Neuronal stem cell (in vitro differentiated cells): ENCODE measurements around the gene KRTAP22-1.

Experiments used
- DNase-seq: peaks from one replicate; pipeline ENCODE4 v3.0.0-alpha.2; 2013; ENCODE audit warnings: low spot score
- H2AFZ ChIP-seq: one replicate; pipeline ENCODE4 v1.6.1; 2013; ENCODE audit warnings: mild to moderate bottlenecking, low read length, inconsistent platforms
- H2AK5ac ChIP-seq: 2 replicates; pipeline ENCODE4 v1.6.1; 2013; ENCODE audit warnings: low read depth, mild to moderate bottlenecking, inconsistent platforms, low read length, moderate library complexity, mixed read lengths
- H2BK120ac ChIP-seq: 2 replicates; pipeline ENCODE4 v1.6.1; 2013; ENCODE audit warnings: low read depth, mild to moderate bottlenecking, inconsistent platforms, low read length, moderate library complexity, mixed read lengths
- H2BK12ac ChIP-seq: one replicate; pipeline ENCODE4 v1.6.1; 2013; ENCODE audit warnings: low read length, inconsistent platforms
- H2BK15ac ChIP-seq: 2 replicates; pipeline ENCODE4 v1.6.1; 2013; ENCODE audit warnings: mild to moderate bottlenecking, low read length, inconsistent platforms, mixed read lengths
- H2BK5ac ChIP-seq: one replicate; pipeline ENCODE4 v1.6.1; 2013; ENCODE audit warnings: inconsistent platforms, mild to moderate bottlenecking, low read length, moderate library complexity
- H3K14ac ChIP-seq: one replicate; pipeline ENCODE4 v1.6.1; 2013; ENCODE audit warnings: low read length, inconsistent platforms
- H3K18ac ChIP-seq: 2 replicates; pipeline ENCODE4 v1.6.1; 2013; ENCODE audit warnings: low read length, inconsistent platforms
- H3K23ac ChIP-seq: 2 replicates; pipeline ENCODE4 v1.6.1; 2013; ENCODE audit warnings: low read depth, mild to moderate bottlenecking, mixed read lengths, low read length, inconsistent platforms; ENCODE audit not compliant: poor library complexity
- H3K27ac ChIP-seq: replicated peaks from 3 replicates; pipeline ENCODE4 v1.5.1; 2013; ENCODE audit warnings: low read length, inconsistent platforms
- H3K27me3 ChIP-seq, 3 experiments: 2 replicates each; pipeline ENCODE4 v1.6.1; 2013; ENCODE audit warnings: low read length in 3 of 3, mild to moderate bottlenecking in 2 of 3, inconsistent platforms in 1 of 3, low read depth in 1 of 3, mixed read lengths in 1 of 3, moderate library complexity in 1 of 3; ENCODE audit not compliant: control insufficient read depth in 3 of 3, insufficient read depth in 3 of 3
- H3K36me3 ChIP-seq, 2 donors: replicated peaks in 1 of 2; 2 replicates each; pipeline ENCODE4 v1.6.1; 2013; ENCODE audit warnings: low read length in 2 of 2; ENCODE audit not compliant: control insufficient read depth in 2 of 2, insufficient read depth in 2 of 2
- H3K4ac ChIP-seq: 2 replicates; pipeline ENCODE4 v1.6.1; 2013; ENCODE audit warnings: inconsistent platforms, mild to moderate bottlenecking, low read length, moderate library complexity
- H3K4me1 ChIP-seq, 2 donors: 1 replicate in 1 of 2; 2 replicates in 1 of 2; pipeline ENCODE4 v1.6.1; 2013; ENCODE audit warnings: low read length in 2 of 2, low read depth in 1 of 2; ENCODE audit not compliant: control insufficient read depth in 2 of 2, insufficient read depth in 1 of 2
- H3K4me2 ChIP-seq: one replicate; pipeline ENCODE4 v1.6.1; 2013; ENCODE audit warnings: mild to moderate bottlenecking, low read length, inconsistent platforms; ENCODE audit not compliant: insufficient read depth, poor library complexity, severe bottlenecking
- H3K4me3 ChIP-seq, 2 donors: 2 replicates each; pipeline ENCODE4 v1.5.1; 2013; ENCODE audit warnings: low read length in 2 of 2, mild to moderate bottlenecking in 2 of 2, inconsistent platforms in 1 of 2, moderate library complexity in 1 of 2
- H3K79me1 ChIP-seq: one replicate; pipeline ENCODE4 v1.6.1; 2013; ENCODE audit warnings: low read depth, mild to moderate bottlenecking, inconsistent platforms, low read length, moderate library complexity
- H3K9ac ChIP-seq: one replicate; pipeline ENCODE4 v1.6.1; 2013; ENCODE audit warnings: mild to moderate bottlenecking, low read depth, low read length, inconsistent platforms; ENCODE audit not compliant: poor library complexity
- H3K9me3 ChIP-seq, 2 donors: replicated peaks in 1 of 2; 2 replicates each; pipeline versions ENCODE3 to v1.6.1; 2013; ENCODE audit warnings: low read length in 2 of 2, mild to moderate bottlenecking in 2 of 2, inconsistent platforms in 1 of 2, low read depth in 1 of 2, mixed read lengths in 1 of 2, moderate library complexity in 1 of 2; ENCODE audit not compliant: control insufficient read depth in 2 of 2, insufficient read depth in 1 of 2
- H4K8ac ChIP-seq: one replicate; pipeline ENCODE4 v1.6.1; 2013; ENCODE audit warnings: low read depth, mild to moderate bottlenecking, inconsistent platforms, low read length, moderate library complexity
- H4K91ac ChIP-seq: one replicate; pipeline ENCODE4 v1.6.1; 2013; ENCODE audit warnings: low read length, low read depth, mild to moderate bottlenecking, inconsistent platforms; ENCODE audit not compliant: poor library complexity
- WGBS, 2 donors: extraction: QIAGEN DNeasy Blood & Tissue Kit; methylation state at CpG; one replicate each; pipeline ENCODE4 v1.1.7; 2013; ENCODE audit warnings: missing lambda C conversion rate in 2 of 2, mixed read lengths in 1 of 2; ENCODE audit not compliant: insufficient read length in 2 of 2, insufficient replicate concordance in 1 of 2; ENCODE audit errors: extremely low coverage in 2 of 2; 5-methylcytosine and 5-hydroxymethylcytosine counted together

The KRTAP22-1 gene

DNA sequence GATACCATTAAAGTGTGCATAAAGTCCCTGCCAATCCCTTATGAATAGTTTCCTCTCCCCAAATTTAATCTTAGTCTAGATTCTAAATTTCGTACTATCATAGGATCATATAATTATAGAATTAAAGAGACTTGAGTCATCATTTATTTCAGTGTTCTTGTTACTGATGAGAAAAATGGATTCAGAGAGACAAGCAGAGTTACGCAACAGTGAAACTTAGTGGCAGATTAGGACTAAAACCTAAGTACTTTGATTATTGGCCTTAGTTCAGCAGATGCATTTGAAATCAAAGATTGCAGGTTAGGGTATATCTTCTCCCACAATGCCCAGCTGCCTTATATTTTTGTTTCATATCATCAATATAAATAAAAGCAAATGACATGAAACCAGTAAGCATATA lies 38.9 kb upstream of the KRTAP22-1 start:
- H2BK5ac ChIP-seq, result no peak overlapping the region

DNA sequence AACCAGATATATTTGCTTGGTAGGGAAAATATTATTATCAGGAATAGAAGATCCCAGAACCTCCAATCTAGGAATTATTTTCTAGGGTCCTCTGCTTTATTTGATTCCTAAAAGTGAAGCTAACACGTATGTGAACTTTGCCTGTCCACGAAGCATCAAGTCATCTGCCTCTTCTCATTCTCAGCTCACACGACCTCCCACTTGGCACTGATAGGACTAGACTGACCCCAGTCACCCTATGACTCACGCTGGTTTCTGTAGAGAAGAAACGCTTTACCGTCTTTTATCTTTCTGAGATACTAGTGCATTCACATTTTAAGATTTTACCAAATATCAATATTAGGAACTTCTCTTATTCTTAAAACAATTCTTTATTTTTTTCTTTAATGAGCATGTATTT lies 37.8 kb upstream of the KRTAP22-1 start:
- Histone ChIP-seq H3K9ac (no peak overlapping the region), H3K27ac (no peak overlapping the region), H3K79me1 (no peaks in the 10 kb centered on the region), H3K4me2 (no peak overlapping the region), H2BK5ac (no peak overlapping the region), H3K18ac (no peak overlapping the region), H3K36me3 (no peaks in the 10 kb centered on the region), H3K4me1 (no peaks in the 10 kb centered on the region), H3K4ac (no peak overlapping the region), H3K27me3 (no peaks in the 10 kb centered on the region), H2AFZ (no peak overlapping the region), H2BK12ac (no peak overlapping the region), H3K4me3 (no peak overlapping the region), H2BK15ac (no peak overlapping the region), H2BK120ac (no peak overlapping the region), H4K8ac (no peak overlapping the region), H3K23ac (no peak overlapping the region), H4K91ac (no peak overlapping the region), H2AK5ac (no peak overlapping the region), H3K9me3 (no peaks in the 10 kb centered on the region), H3K14ac (no peak overlapping the region)
- no CpG with 5 or more reads among the region's 6 CpGs for WGBS, 2 donors
- DNase-seq, result no peak

More for the DNA sequence above, 38.9 kb upstream of the KRTAP22-1 start:
- H2AFZ ChIP-seq, result no peak overlapping the region
- H2BK120ac ChIP-seq, result no peak overlapping the region
- no peaks in the 10 kb centered on the region for H3K36me3 ChIP-seq
- no peak overlapping the region for H4K8ac ChIP-seq
- H2BK12ac ChIP-seq, result no peak overlapping the region
- no peak overlapping the region for H3K4me2 ChIP-seq
- H4K91ac ChIP-seq, result no peak overlapping the region
- H2BK15ac ChIP-seq, result no peak overlapping the region
- H3K27ac ChIP-seq, result no peak overlapping the region
- no peaks in the 10 kb centered on the region for H3K79me1 ChIP-seq
- DNase-seq, result no peak
- no peak overlapping the region for H3K9ac ChIP-seq
- no peak overlapping the region for H3K14ac ChIP-seq
- no peak overlapping the region for H3K23ac ChIP-seq
- H3K27me3 ChIP-seq, result no peaks in the 10 kb centered on the region
- H3K9me3 ChIP-seq, result no peaks in the 10 kb centered on the region
- no CpG with 5 or more reads among the region's 2 CpGs for WGBS, 2 donors
- H3K4ac ChIP-seq, result no peak overlapping the region
- no peak overlapping the region for H3K18ac ChIP-seq
- H3K4me1 ChIP-seq, result no peaks in the 10 kb centered on the region
- H3K4me3 ChIP-seq, result no peak overlapping the region
- H2AK5ac ChIP-seq, result no peak overlapping the region

DNA sequence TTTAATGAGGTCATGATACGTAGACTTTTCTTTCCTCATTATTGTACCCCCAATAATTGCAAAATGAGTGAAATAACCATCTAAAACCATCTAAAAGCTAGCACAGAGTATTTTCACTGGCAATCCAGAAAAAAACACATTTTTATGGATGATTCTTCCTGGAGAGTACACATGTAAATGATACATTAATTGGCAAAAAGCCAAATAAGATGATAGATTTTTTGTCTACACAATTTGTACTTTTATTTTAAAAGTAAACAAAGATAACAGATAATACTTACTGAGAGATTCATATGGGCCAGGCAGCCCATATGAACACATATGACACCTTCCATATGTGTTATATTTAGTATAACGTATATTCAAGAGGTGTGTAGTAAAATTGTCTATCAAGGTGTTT lies 37.3 kb upstream of the KRTAP22-1 start:
- Histone ChIP-seq H3K23ac (no peak overlapping the region), H3K4me1 (no peaks in the 10 kb centered on the region), H3K9ac (no peak overlapping the region), H3K4me2 (no peak overlapping the region), H3K27ac (no peak overlapping the region), H3K36me3 (no peaks in the 10 kb centered on the region), H4K91ac (no peak overlapping the region), H3K27me3 (no peaks in the 10 kb centered on the region), H2AFZ (no peak overlapping the region), H4K8ac (no peak overlapping the region), H2AK5ac (no peak overlapping the region), H3K79me1 (no peaks in the 10 kb centered on the region), H3K14ac (no peak overlapping the region), H3K4ac (no peak overlapping the region), H3K18ac (no peak overlapping the region), H3K9me3 (no peaks in the 10 kb centered on the region), H2BK12ac (no peak overlapping the region), H3K4me3 (no peak overlapping the region), H2BK120ac (no peak overlapping the region), H2BK15ac (no peak overlapping the region), H2BK5ac (no peak overlapping the region)
- DNase-seq, result no peak
- WGBS, 2 donors, result no CpG with 5 or more reads among the region's 2 CpGs

DNA sequence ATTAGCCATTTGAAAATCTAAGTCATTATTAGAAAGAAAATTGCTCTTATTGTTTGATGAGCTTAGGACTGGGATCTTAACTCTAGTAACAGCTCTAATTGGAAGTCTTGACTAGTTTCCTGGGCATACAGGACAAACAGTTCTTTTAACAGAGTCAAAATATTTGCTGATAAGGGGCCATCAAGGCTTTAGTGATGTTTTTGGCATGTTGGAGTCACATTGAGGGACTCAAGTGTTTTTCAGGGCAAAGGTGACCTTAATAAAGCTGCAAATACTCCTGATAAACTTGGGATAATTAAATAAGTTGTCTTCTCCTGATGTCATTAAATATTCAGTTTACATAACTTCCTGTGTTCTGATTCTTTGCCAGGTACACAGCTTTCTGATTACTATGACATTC lies 33.3 kb upstream of the KRTAP22-1 start:
- DNase-seq, result no peak
- no peak overlapping the region for H2BK5ac ChIP-seq

More for the DNA sequence above, 33.3 kb upstream of the KRTAP22-1 start:
- Histone ChIP-seq H3K18ac (no peak overlapping the region), H2BK15ac (no peak overlapping the region), H2BK120ac (no peak overlapping the region), H3K27ac (no peak overlapping the region), H3K27me3 (no peaks in the 10 kb centered on the region), H3K79me1 (no peaks in the 10 kb centered on the region), H4K8ac (no peak overlapping the region), H3K4me3 (no peak overlapping the region), H3K23ac (no peak overlapping the region), H2AFZ (no peak overlapping the region), H2BK12ac (no peak overlapping the region), H3K9ac (no peak overlapping the region), H3K14ac (no peak overlapping the region), H3K4me1 (no peaks in the 10 kb centered on the region), H4K91ac (no peak overlapping the region), H3K4me2 (no peak overlapping the region), H3K4ac (no peak overlapping the region), H2AK5ac (no peak overlapping the region), H3K36me3 (no peaks in the 10 kb centered on the region), H3K9me3 (no peaks in the 10 kb centered on the region)
